ENCODE results near the gene TCEANC2.

TCEANC2 gene

DNA sequence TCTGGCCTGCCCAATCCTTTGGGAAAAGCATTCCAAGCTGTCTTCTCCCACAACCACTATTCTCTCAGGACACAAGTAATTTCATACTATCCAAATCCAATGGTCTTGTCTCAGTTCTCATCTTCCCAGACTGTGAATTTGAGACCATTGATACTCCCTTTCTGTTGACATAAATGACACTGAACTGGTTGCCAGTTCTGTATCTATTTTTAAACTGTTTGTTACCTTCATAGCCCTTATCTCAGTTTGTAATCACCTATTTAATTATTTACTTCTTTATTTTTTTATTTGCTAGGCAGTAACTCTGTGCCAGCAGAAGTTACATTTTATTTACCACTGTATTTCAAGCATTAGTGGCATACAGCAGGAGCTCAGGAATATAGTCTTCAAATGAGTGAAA lies 24.0 kb downstream of the TCEANC2 start:
- TF ChIP-seq, protein P1, sequence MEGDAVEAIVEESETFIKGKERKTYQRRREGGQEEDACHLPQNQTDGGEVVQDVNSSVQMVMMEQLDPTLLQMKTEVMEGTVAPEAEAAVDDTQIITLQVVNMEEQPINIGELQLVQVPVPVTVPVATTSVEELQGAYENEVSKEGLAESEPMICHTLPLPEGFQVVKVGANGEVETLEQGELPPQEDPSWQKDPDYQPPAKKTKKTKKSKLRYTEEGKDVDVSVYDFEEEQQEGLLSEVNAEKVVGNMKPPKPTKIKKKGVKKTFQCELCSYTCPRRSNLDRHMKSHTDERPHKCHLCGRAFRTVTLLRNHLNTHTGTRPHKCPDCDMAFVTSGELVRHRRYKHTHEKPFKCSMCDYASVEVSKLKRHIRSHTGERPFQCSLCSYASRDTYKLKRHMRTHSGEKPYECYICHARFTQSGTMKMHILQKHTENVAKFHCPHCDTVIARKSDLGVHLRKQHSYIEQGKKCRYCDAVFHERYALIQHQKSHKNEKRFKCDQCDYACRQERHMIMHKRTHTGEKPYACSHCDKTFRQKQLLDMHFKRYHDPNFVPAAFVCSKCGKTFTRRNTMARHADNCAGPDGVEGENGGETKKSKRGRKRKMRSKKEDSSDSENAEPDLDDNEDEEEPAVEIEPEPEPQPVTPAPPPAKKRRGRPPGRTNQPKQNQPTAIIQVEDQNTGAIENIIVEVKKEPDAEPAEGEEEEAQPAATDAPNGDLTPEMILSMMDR (conservative IDR thresholded peaks at IDR 0.05) = no peak
- no peak for TF ChIP-seq ZFX (IDR thresholded peaks at IDR 0.05)
- H3K27ac ChIP-seq = peak overlapping the region; percentile 65; the same call in 1 of the 2 replicates

DNA sequence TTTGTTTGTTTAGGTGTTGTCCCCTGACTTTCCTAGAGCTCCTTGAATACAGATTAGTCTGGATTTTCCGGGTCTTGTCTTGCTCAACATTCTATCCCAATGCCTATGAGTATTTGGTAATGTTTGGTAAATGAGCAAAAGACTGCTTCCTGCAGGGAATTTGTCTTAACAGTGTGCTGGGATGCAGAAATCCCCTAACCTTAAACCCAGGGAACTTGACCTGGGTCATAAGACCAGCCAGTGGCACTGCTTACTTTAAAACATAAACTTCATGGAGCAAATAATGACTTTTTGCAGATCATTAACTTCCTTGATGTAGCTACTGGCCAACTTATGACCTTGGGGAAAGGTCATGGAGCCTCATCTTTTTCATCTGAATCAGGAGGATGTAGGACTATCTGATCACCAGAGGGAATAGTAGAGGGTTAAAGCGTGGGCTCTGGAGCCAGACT lies 27.2 kb downstream of the TCEANC2 start:
- no peak overlapping the region for H3K27ac ChIP-seq
- TF ChIP-seq, protein P1 (conservative IDR thresholded peaks at IDR 0.05) = no peak
- TF ChIP-seq ZFX (IDR thresholded peaks at IDR 0.05) = no peak

DNA sequence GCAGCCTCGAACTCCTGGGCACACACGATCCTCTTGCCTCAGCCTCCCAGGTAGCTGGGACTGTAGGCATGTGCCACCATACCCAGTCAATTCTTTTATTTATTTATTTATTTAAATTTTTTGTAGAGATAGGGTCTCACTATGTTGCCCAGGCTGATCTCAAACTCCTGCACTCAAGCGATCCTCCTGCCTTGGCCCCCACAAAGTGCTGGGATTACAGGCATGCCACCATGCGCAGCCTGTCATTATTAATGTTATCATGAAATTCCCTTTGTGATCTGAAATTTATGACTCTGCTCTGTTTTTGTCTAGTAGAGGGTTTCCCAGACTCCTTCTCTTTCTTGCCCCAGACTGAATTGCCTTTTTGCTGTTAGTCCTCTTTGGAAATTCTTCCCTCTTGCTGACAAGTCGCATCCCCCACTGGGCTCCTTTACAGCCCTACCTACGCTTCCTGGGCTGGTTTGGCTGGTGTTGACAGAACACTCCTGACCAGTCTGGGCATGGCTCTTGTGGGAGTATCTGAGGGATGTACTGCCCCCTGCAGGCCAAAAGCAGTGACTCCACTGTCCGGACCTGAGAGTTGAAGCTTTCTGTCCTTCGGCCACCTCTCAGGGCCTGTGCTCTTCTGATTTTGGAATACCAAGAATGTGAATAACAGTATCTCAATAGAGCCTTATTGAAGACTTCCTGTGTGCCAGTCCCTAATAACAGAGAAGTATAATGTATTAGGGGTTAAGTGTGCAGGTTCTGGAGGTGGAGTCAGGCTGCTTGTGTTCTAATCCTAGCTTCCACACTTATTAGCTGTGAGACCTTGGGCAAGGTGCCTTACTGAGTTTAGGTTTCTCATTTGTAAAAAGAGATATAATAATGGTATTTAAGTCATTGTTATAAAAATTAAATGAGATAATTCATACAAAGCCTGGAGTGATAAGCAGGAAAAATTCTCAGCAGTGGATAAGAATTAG lies 28.2 kb downstream of the TCEANC2 start:
- TF ChIP-seq ZFX (IDR thresholded peaks at IDR 0.05) = no peak
- TF ChIP-seq, protein P1 (conservative IDR thresholded peaks at IDR 0.05) = peak; percentile 95
- no peak overlapping the region for H3K27ac ChIP-seq

DNA sequence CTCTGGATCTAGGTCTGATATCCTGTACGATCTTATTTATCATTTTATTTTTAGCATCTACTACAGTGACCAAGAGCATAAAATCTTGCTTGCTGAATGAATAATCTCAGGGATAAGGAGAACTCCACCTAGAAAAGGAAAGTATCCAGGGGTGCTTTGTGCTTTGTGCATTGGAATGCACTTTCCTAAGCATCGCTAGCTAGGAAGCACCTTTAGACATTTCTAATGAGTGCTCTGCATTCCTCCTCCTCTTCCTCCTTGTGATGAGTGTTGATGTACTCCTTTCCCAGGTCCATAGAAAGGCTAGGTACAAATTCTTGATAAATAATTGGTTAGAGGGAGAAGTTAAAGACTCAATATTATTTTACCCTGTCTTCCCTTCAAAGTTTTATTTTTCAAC lies 31.4 kb downstream of the TCEANC2 start:
- TF ChIP-seq ZFX (IDR thresholded peaks at IDR 0.05) = no peak
- TF ChIP-seq, protein P1 (conservative IDR thresholded peaks at IDR 0.05) = no peak
- H3K27ac ChIP-seq = no peak overlapping the region

DNA sequence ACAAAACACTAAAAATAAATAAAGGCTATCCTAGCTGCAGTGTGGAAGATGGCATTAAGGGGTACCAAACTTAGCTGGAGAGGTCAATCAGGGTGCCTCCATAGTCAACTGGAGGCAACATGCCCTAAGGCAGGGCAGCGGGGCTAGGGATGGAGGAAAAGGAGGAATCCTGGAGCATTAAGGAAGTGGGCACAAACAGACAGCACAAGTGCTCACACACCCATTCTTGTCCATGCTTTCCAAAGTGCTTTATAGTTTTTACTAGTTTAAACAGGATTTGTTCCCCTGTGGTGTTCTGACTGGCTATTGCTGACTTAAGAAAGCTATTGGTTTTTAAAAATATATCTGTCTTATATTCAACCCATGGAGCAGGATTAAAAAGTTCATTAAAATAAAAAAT lies 33.3 kb downstream of the TCEANC2 start:
- TF ChIP-seq, protein P1 (conservative IDR thresholded peaks at IDR 0.05) = no peak
- TF ChIP-seq ZFX (IDR thresholded peaks at IDR 0.05) = no peak
- H3K27ac ChIP-seq = no peak overlapping the region

DNA sequence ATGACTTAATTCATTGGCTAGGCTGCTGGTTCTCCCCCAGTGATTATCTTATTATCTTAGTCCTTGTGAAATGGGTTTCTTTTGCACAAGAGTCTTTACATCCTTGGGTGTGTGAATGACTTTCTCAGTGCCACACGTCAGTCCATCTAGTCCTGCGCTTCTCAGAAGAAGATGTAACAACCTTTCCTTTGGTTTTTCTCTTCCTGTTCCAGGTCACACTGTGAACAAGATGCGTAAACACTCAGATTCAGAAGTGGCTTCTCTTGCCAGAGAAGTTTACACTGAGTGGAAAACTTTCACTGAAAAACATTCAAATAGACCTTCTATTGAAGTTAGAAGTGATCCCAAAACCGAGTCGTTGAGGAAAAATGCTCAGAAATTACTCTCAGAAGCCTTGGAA lies 35.0 kb downstream of the TCEANC2 start:
- no peak overlapping the region for H3K27ac ChIP-seq
- TF ChIP-seq, protein P1 (conservative IDR thresholded peaks at IDR 0.05) = no peak
- no peak for TF ChIP-seq ZFX (IDR thresholded peaks at IDR 0.05)

DNA sequence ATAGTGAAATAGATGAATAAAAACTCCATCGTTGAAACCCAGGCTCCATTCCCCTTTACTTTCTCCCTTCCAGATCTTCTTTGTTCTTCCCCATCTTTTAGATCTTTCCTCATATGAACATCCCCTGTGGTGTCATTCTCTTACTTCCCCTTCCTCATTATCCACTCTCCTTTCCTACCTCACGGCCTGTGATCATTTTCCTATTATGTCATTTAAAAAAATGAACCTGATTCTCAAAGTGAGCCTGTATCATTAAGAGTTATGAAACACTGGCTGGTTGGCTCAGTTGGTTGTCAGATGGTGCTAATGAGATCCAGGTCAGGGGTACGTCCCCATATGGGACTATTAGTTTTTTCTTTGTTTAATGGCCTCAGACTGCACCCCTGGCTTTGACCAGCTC lies 38.3 kb downstream of the TCEANC2 start:
- no peak for TF ChIP-seq ZFX (IDR thresholded peaks at IDR 0.05)
- no peak overlapping the region for H3K27ac ChIP-seq
